Heart left ventricle (tissue), 16 donors: ENCODE data around the gene P2RX2. TPM values are rescaled to one million over a fixed set of nuclear protein-coding genes. Genes with fewer than 3 reads are reported as not detected.

Experiments
- ATAC-seq, 4 donors: fragments of 200-7000 bp; cut with Tn5 transposase; one replicate each; pipeline ENCODE4 v1.9.1; 2020 to 2022; ENCODE audit warnings: moderate library complexity in 4 of 4, mild to moderate bottlenecking in 3 of 4, moderate number of reproducible peaks in 1 of 4
- DNase-seq, 5 donors: peaks; one replicate each; pipeline ENCODE4 v3.0.0-alpha.2; 2020
- H3K27ac ChIP-seq, 12 donors: fragments of 200-600 bp; sonication (generic) in 4 of 12; one replicate each; pipeline versions ENCODE4 v1.5.0 to v1.8.0; 2016 to 2022; ENCODE audit warnings: mild to moderate bottlenecking in 2 of 12
- H3K27me3 ChIP-seq, 9 donors: fragments of 200-600 bp; sonication (generic) in 2 of 9; one replicate each; pipeline versions ENCODE4 v1.5.1 to v1.8.0; 2016 to 2022; ENCODE audit warnings: mild to moderate bottlenecking in 3 of 9
- H3K36me3 ChIP-seq, 9 donors: fragments of 200-600 bp; sonication (generic) in 2 of 9; one replicate each; pipeline versions ENCODE4 v1.5.0 to v1.8.0; 2018 to 2022; ENCODE audit warnings: mild to moderate bottlenecking in 2 of 9
- H3K4me1 ChIP-seq, 12 donors: fragments of 200-600 bp; sonication (generic) in 4 of 12; one replicate each; pipeline versions ENCODE4 v1.5.0 to v1.8.0; 2016 to 2022; ENCODE audit warnings: mild to moderate bottlenecking in 3 of 12
- H3K4me3 ChIP-seq, 12 donors: fragments of 200-600 bp; sonication (generic) in 4 of 12; one replicate each; pipeline versions ENCODE4 v1.5.0 to v1.8.0; 2017 to 2022; ENCODE audit warnings: mild to moderate bottlenecking in 9 of 12, moderate library complexity in 4 of 12
- H3K9me3 ChIP-seq, 12 donors: fragments of 200-600 bp; sonication (generic) in 4 of 12; one replicate each; pipeline versions ENCODE4 v1.5.0 to v1.8.0; 2016 to 2022; ENCODE audit warnings: mild to moderate bottlenecking in 1 of 12
- POLR2A ChIP-seq, 2 donors: fragments of 450-650 bp; IDR thresholded peaks; one replicate each; pipeline ENCODE4 v1.6.1; 2017; ENCODE audit warnings: antibody characterized with exemption in 2 of 2, mild to moderate bottlenecking in 2 of 2, moderate library complexity in 2 of 2
- WGBS, 4 donors: extraction: QIAGEN DNeasy Blood & Tissue Kit in 2 of 4; methylation state at CpG; one replicate each; pipeline versions ENCODE4 v1.1.5 to v1.1.7; 2013 to 2018; 5-methylcytosine and 5-hydroxymethylcytosine counted together
- intact Hi-C, 10 donors: fragments of 100-400 bp; cut with DNase I; formaldehyde crosslinking; loops; one replicate each; pipeline versions ENCODE4 v1.11.1 to v1.14.2; 2022
- polyA plus RNA-seq, 2 donors: library from polyadenylated mRNA; stranded (reverse); fragments of 200-250 nt; gene quantifications; one replicate each; pipeline ENCODE4 v1.2.3, GENCODE V29; 2013
- total RNA-seq, 9 donors: library from RNA; depleted of rRNA in 2 of 9; stranded (reverse); fragments of >200 nt in 2 of 9; fragmentation: NEBNext Ultra II Directional in 3 of 9; extraction: Animal tissue kit (Norgen Biotek cat#: 25700) in 3 of 9; gene quantifications; one replicate each; pipeline versions ENCODE4 v1.1.0 to v1.2.4, GENCODE V29; 2016 to 2023
- TF ChIP-seq, protein P1 (sequence below), 12 donors: fragments of 200-600 bp; sonication (generic) in 4 of 12; IDR thresholded peaks; one replicate each; pipeline versions ENCODE4 v1.5.0 to v1.8.0; 2018 to 2022; ENCODE audit warnings: antibody characterized with exemption in 12 of 12, mild to moderate bottlenecking in 5 of 12
- donor health status: ischemic (EF 13 %, LVEDD 7.1; RV severe dilation, severe dysfunction).
- donor health status: healthy with polysubstance abuse.
- donor health status: DM: no; HTN: yes; CAD: no.
- donor health status: DM: no; HTN: no; CAD: no.
- donor health status: ischemic (EF 25% LVEDD 6.9; RV normal size, moderate dysfunction).
- donor health status: ischemic (EF 25% LVEDD 5.7; RV mildly dilated, moderate dysfunction).
- donor health status: healthy.
- donor health status: DM: yes; HTN: yes; CAD: no.
- donor health status: ischemic (EF 35%, LVEDD 5.7; RV mildly dilated, moderate dysfunction).
- donor health status: nonischemic (EF 11% LVEDD 7.7; RV severe dilation, severe dysfunction).
- donor health status: DM: yes; HTN: yes; CAD: no.
- donor health status: PGD.
- donor health status: ischemic (EF 29% LVEDD 5.4; RV normal size, mild dysfunction).
- donor health status: nonischemic (EF 23%, LVEDD 6.1; RV moderate dilation, normal function).

P2RX2 gene
- total and polyA plus RNA-seq, 11 donors = not detected

DNA sequence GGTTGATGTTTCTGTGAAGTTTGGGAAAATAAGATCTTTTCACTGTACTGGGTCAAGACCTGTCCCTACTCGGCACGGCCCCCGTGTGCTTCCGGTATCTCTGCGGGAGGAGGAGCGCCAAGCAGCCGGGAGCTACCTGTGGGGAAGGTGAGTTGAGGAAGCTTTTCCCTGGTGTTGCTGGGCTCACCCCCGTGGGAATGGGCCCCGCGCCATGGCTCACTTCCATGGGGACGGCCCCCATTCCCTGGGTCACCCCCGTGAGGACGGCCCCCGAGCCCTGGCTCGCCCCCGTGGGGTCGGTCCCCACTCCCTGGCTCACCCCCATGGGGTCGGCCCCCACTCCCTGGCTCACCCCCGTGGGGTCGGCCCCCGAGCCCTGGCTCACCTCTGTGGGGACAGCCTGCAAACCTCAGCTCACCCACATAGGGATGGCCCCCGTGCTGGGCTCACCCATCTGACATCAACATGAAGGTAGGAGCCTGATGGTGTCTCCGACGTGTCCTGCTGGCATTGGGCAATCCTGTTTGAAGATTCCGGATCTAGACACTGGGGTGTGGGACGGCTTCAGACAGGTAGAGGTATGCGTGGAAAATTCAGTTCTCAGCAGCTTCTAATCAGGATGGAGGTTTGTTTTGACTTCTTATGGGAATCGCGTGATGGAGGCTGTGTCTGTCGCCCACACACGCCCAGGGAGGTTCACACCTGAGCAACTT lies 17.2 kb upstream of the P2RX2 start:
- intact Hi-C loops = loop anchor here in 3 of 10 donors (2.0 kb wide), 2 partner anchors 13 to 113 kb away; no protein-coding TSS in a partner anchor
- H3K4me1 ChIP-seq = peaks cover 0 to 45% (median 15%) of the 10 kb centered on the region in 12 donors
- H3K9me3 ChIP-seq = no peaks in the 10 kb centered on the region
- ATAC-seq (no peak), DNase-seq (peak in 2 of 5 donors; percentile 23 to 46)
- H3K4me3 ChIP-seq = peak overlapping the region in 5 of 12 donors; percentile 43 to 59 (median 54)
- peaks cover 0 to 66% (median 22%) of the 10 kb centered on the region in 9 donors for H3K27me3 ChIP-seq
- no peak overlapping the region for H3K27ac ChIP-seq
- no peaks in the 10 kb centered on the region for H3K36me3 ChIP-seq
- 69 to 83% (median 78%) methylated on average over 14 to 31 of the region's 31 CpGs for WGBS, 4 donors
- TF ChIP-seq POLR2A (IDR thresholded peaks at IDR 0.05) = no peak
- TF ChIP-seq, protein P1, sequence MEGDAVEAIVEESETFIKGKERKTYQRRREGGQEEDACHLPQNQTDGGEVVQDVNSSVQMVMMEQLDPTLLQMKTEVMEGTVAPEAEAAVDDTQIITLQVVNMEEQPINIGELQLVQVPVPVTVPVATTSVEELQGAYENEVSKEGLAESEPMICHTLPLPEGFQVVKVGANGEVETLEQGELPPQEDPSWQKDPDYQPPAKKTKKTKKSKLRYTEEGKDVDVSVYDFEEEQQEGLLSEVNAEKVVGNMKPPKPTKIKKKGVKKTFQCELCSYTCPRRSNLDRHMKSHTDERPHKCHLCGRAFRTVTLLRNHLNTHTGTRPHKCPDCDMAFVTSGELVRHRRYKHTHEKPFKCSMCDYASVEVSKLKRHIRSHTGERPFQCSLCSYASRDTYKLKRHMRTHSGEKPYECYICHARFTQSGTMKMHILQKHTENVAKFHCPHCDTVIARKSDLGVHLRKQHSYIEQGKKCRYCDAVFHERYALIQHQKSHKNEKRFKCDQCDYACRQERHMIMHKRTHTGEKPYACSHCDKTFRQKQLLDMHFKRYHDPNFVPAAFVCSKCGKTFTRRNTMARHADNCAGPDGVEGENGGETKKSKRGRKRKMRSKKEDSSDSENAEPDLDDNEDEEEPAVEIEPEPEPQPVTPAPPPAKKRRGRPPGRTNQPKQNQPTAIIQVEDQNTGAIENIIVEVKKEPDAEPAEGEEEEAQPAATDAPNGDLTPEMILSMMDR (IDR thresholded peaks at IDR 0.05) = no peak

DNA sequence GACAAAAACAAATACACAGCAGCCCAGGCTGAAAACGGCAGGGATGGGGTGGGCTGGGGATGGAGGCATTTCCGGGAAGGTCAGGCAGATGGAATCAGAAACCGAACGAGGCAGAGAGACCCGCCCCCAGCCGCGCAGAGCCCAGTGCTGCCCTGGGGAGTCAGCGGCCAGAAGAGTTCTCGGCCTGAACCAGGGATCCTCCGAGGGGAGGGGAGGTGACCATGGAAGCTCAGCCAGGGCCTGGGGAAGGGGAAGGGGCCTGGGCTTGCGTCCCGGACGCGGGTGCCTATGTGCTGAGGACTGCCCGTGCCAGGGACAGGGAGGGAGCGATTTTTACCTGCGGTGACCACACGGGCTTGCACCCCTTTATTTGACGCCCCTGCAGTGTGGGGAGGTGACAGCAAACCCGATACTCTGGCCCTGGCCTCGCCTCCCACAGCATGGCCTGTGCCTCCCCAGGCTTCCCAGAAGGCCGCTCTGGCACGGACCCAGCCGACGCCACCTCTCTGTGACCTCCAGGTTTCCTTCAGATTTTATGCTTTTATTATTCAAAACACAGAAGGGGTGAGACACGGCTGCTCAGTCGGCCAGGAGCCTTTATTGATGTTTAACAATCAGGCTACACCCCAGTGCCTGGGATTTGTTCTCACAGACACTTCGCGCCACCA lies 15.9 kb upstream of the P2RX2 start:
- H3K36me3 ChIP-seq = no peaks in the 10 kb centered on the region
- no peak for TF ChIP-seq POLR2A (IDR thresholded peaks at IDR 0.05)
- TF ChIP-seq, protein P1 (IDR thresholded peaks at IDR 0.05) = no peak
- H3K27ac ChIP-seq = peak overlapping the region; percentile 29 to 87 (median 74)
- DNase-seq = peak in 2 of 5 donors; percentile 48 to 64
- peak in 2 of 4 donors; percentile 5 to 10 for ATAC-seq
- peak overlapping the region in 11 of 12 donors; percentile 31 to 62 (median 56) for H3K4me3 ChIP-seq
- no peaks in the 10 kb centered on the region for H3K9me3 ChIP-seq
- peaks cover 0 to 40% (median 14%) of the 10 kb centered on the region in 12 donors for H3K4me1 ChIP-seq
- WGBS, 4 donors = 32 to 37% (median 36%) methylated on average over 26 to 29 of the region's 29 CpGs
- peaks cover 0 to 59% (median 29%) of the 10 kb centered on the region in 9 donors for H3K27me3 ChIP-seq
- intact Hi-C loops = no loop called here

DNA sequence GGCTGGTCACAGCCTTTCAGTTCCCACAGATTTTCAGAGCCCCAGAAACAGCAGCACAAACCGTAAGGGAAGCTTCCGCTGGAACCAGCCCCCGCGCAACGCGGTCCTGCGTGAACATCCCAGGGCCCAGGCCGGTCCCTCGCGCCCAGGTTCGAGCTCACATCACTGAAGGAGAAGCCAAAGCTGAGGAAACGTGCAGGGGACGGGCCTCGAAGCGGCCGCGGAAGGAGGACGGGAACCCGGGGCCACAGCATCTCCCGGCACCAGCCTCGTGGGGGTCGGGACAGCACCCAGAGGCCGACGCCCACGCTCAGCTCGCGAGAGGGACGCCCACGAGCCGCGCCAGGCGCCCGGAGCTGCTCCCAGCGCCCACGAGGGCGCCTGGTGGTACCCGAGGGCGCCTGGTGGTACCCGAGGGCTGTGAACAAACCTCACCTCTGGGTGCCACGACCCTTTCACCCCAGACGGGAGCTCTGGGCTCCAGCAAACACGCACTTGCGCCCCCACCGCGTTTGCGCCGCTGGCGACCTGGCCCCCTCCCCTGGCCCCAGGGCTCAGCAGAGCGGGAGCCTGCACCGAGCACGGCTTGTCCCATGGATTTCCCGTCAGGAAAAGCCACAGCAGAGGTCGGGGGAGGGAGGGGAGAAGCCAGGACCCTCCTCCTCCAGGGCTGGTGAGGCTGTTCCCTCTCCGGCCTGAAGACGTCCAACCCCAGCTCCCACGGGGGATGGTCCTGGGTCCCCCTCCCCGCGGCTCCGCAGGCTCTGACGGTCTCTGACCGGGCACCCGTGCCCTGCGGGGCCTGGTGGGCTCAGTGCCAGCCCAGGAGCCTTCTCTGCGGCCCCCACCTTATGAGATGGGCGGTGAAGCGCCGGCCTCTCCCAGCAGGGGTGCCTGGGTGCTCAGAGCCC lies 15.1 kb upstream of the P2RX2 start:
- intact Hi-C loops = no loop called here
- H3K27me3 ChIP-seq = peaks cover 0 to 64% (median 29%) of the 10 kb centered on the region in 9 donors
- 9 to 48% (median 34%) methylated on average over 19 to 67 of the region's 67 CpGs for WGBS, 4 donors
- peak overlapping the region; percentile 51 to 87 (median 74) for H3K27ac ChIP-seq
- H3K36me3 ChIP-seq = no peaks in the 10 kb centered on the region
- ATAC-seq (peak; percentile 26 to 47 (median 40)), DNase-seq (peak in 3 of 5 donors; percentile 4 to 69 (median 33))
- peak overlapping the region; percentile 31 to 62 (median 56) for H3K4me3 ChIP-seq
- H3K9me3 ChIP-seq = no peaks in the 10 kb centered on the region
- no peak for TF ChIP-seq POLR2A (IDR thresholded peaks at IDR 0.05)
- TF ChIP-seq, protein P1 (IDR thresholded peaks at IDR 0.05) = peak in 1 of 12 donors; percentile 4
- peaks cover 0 to 40% (median 14%) of the 10 kb centered on the region in 12 donors for H3K4me1 ChIP-seq
